Measurements from ENCODE around the gene ZP3. TPM values are rescaled to one million over a fixed set of nuclear protein-coding genes. Genes with fewer than 3 reads are reported as not detected.
"Not testable (repeated sequence)": the region's sequence is repeated elsewhere in the genome, so short reads cannot be mapped to it uniquely, and the experiment has no call there.

The ZP3 gene
- total and polyA plus RNA-seq, 12 donors = 0.77 to 5.7 (median 1.4) TPM; not detected in 6

- H3K4me1 ChIP-seq = peaks cover 0 to 19% (median 0%) of the 10 kb centered on the region in 9 donors
- TF ChIP-seq CTCF (IDR thresholded peaks at IDR 0.05) = no peak
- DNase-seq = no peak
- H3K4me3 ChIP-seq = no peak overlapping the region
- no peak for ATAC-seq
- intact Hi-C loops (cut with DNase I) = no loop called here
- no peak overlapping the region for H3K27ac ChIP-seq
- 58 to 68% methylated on average over 15 of the region's 15 CpGs for WGBS, 2 donors
- no peaks in the 10 kb centered on the region for H3K36me3 ChIP-seq
- H3K9me3 ChIP-seq = peaks cover 0 to 11% (median 0%) of the 10 kb centered on the region in 11 donors
- peaks cover 0 to 4% (median 0%) of the 10 kb centered on the region in 7 donors for H3K27me3 ChIP-seq
Observed at GRCh38 chr7:76423666-76424412, 911 bp upstream of the ZP3 start.

GRCh38 chr7:76425156-76425555 is 406 bp downstream of the ZP3 start:
- peaks cover 0 to 7% (median 0%) of the 10 kb centered on the region in 11 donors for H3K9me3 ChIP-seq
- WGBS, 2 donors = 94 to 96% methylated on average over 9 of the region's 9 CpGs
- peaks cover 0 to 10% (median 0%) of the 10 kb centered on the region in 9 donors for H3K4me1 ChIP-seq
- ATAC-seq (peak in 1 of 8 donors; percentile 35), DNase-seq (no peak)
- H3K27ac ChIP-seq = no peak overlapping the region
- no peak for TF ChIP-seq CTCF (IDR thresholded peaks at IDR 0.05)
- H3K4me3 ChIP-seq = no peak overlapping the region
- H3K27me3 ChIP-seq = peaks cover 0 to 4% (median 0%) of the 10 kb centered on the region in 7 donors
- intact Hi-C loops (cut with DNase I) = no loop called here
- H3K36me3 ChIP-seq = no peaks in the 10 kb centered on the region

- H3K27me3 ChIP-seq; intact Hi-C loops (cut with DNase I); ATAC-seq; H3K36me3 ChIP-seq; DNase-seq; H3K4me3 ChIP-seq; H3K27ac ChIP-seq; H3K9me3 ChIP-seq: not testable (repeated sequence)
- H3K4me1 ChIP-seq = peaks cover 0 to 10% (median 0%) of the 10 kb centered on the region in 9 donors
- 89 to 90% methylated on average over 4 of the region's 4 CpGs for WGBS, 2 donors
Observed at GRCh38 chr7:76425558-76425957, 808 bp downstream of the ZP3 start.

- peaks cover 0 to 4% (median 0%) of the 10 kb centered on the region in 7 donors for H3K27me3 ChIP-seq
- H3K36me3 ChIP-seq = no peaks in the 10 kb centered on the region
- intact Hi-C loops (cut with DNase I) = no loop called here
- DNase-seq (no peak), ATAC-seq (no peak)
- 89 to 93% methylated on average over 4 of the region's 4 CpGs for WGBS, 2 donors
- no peaks in the 10 kb centered on the region for H3K9me3 ChIP-seq
- no peak overlapping the region for H3K27ac ChIP-seq
- TF ChIP-seq CTCF (IDR thresholded peaks at IDR 0.05) = no peak
- no peak overlapping the region for H3K4me3 ChIP-seq
- peaks cover 0 to 10% (median 0%) of the 10 kb centered on the region in 9 donors for H3K4me1 ChIP-seq
Observed at GRCh38 chr7:76426246-76426645, 1.5 kb downstream of the ZP3 start.

GRCh38 chr7:76427635-76428034 is 2.9 kb downstream of the ZP3 start:
- ATAC-seq (no peak), DNase-seq (no peak)
- intact Hi-C loops (cut with DNase I) = no loop called here
- Histone ChIP-seq H3K27ac (no peak overlapping the region), H3K4me3 (no peak overlapping the region), H3K27me3 (peaks cover 0 to 4% (median 0%) of the 10 kb centered on the region in 7 donors), H3K4me1 (peaks cover 0 to 10% (median 0%) of the 10 kb centered on the region in 9 donors), H3K36me3 (no peaks in the 10 kb centered on the region), H3K9me3 (no peaks in the 10 kb centered on the region)
- WGBS, 2 donors = 86 to 88% methylated on average over 5 of the region's 5 CpGs
- TF ChIP-seq CTCF (IDR thresholded peaks at IDR 0.05) = no peak
